SK-MEL-5 (cell line): Measurements from ENCODE around the gene PEDS1. TPM values are rescaled to one million over a fixed set of nuclear protein-coding genes. Genes with fewer than 3 reads are reported as not detected.

ENCODE experiments used
- DNase-seq: peaks from one replicate; pipeline ENCODE4 v3.0.0-alpha.2; 2016; ENCODE audit warnings: low read depth, low spot score
- in situ Hi-C: cut with HindIII; loops from 2 replicates; pipeline ENCODE4 v1.10.0; 2016; ENCODE audit warnings: low sequenced_read_pairs, high pct_unique_total_duplicates, low pct_unique_long_range_greater_than_20kb
- total RNA-seq: library from RNA; depleted of rRNA; stranded (reverse); fragments of >200 nt; shearing (Covaris generic); gene quantifications from 2 replicates; pipeline ENCODE4 v1.2.3, GENCODE V29; 2014

Gene PEDS1
- total RNA-seq, 1 experiment from 2014 or later = 41.1 TPM

DNA sequence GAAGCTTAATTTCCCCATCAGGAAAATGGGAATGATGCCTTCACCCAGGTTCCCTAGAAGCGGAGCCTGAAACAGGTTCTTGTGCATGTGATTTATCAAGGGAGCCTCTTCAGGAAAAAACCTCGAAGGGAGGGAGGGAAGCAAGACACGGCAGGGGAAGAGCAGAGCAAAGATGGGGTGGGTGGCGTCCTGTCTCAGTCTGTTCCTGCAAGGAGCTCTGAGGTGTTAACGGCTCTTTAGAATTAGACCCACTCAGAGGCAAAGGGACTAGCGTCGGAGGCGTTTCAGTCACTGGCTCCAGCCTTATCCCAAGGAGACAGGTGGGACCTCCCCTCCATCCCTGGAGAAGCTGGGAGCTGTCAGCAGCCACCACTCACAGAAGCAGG, 25.0 kb downstream of the PEDS1 start:
- in situ Hi-C loops = no loop called here
- no peak for DNase-seq

DNA sequence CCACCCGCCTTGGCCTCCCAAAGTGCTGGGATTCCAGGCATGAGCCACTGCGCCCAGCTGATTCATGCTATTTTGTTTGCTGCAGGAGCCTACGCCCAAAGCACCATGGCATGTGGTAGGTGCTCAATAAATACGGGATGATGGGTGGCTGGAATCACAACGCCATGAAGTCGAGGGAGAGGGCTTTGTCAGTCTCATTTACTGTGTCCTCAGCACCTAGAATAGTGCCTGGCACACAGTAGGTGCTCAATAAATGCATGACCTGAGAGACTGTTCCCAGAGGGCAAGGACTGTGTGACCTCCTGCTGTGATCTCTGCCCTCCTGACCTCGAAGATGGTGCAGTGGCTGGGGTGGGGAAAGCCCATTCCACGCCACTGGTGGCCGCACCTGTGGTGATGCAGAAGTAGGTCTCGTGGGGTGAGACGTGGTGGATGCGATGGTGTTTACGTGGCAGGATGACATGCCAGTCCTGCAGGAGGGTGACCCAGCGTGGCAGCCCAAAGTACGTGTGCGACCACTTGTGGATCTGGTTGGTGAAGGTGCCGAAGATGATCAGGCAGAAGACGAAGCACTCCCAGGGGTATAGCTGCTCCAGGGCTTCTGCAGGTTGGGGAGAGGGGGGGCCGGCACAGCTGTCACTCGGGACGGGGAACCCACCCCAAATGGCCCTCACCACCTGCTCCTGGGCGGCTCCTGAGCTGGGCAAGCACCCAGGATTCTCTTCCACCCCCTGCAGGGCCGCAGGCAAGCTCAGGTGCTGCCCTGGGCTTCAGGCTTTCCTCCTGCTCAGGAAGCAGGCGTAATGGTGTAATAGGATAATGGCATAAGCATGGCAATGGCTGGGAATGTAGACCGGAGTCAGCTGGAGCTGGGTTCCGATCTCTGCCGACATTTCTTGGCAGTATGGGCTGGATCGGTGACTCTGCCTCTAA, 25.7 kb downstream of the PEDS1 start:
- in situ Hi-C loops = no loop called here
- DNase-seq = no peak

DNA sequence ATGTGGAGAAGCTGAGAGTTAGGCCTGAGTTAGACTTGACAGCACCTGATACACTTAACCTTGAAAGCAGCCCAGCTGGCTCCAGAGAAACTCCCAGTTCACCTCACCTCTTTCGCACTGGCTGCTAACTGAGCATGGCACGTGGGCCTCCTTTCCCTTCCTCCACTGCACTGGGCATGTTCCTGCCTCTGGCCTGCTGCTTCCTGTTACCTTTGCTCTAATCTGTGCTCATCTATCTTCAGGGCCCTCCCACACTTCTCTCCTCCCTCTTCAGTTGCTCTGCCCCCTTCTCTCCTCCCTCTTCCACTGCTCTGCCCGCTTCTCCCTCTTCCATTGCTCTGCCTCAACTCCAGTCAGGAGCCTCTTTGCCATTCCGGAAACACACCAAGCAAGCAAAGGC, 26.9 kb downstream of the PEDS1 start:
- DNase-seq = no peak
- in situ Hi-C loops = no loop called here

DNA sequence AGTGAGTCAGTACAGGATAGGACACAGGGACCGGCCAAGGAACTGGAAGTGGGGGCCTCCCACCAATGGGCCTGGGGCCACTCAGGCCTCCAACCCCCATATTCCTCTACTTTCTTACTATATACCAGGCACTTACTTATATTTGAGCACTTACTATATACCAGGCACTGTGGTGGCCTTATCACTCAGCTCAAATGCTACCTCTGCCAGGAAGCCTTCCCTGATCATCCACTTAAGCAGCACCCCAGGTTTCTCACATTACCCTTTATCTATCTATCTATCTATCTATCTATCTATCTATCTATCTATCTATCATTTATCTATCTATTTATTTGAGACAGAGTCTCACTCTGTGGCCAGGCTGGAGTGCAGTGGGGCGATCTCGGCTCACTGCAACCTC, 28.2 kb downstream of the PEDS1 start:
- no peak for DNase-seq
- in situ Hi-C loops = no loop called here

DNA sequence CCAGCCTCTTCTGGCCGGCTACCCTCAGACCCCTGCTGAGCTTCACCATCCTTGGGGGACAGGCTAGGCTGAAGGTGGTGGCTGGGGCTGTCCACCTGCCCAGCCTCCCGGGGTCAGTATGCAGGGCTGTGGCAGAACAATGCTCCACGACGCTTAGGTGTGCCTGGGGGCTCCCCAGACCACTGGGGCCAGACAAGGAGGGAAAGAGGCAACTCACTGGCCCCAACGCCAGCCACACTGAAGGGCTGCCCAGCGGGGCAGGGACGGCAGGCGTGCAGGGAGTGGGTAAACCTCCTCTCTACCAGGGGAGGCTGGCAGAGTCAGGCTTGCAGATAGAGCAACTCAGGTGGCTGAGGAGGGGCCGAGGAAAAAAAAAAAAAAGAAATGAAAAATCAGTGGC, 29.0 kb downstream of the PEDS1 start:
- in situ Hi-C loops = no loop called here
- no peak for DNase-seq

DNA sequence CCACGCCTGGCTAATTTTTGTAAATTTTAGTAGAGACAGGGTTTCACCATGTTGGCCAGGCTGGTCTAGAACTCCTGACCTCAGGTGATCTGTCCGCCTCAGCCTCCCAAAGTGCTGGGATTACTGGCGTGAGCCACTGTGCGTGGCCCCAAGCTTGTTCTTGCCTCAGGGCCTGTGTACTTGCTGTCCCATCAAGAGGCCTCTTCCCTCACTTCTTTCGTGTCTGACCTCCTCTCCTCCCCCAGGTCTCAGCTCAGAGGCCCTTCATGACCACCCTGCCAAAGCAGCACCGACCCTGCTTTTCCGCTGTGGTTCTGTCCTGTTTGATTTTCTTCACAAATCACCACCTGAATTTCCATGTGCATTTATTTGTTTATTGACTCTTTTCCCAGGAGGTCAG, 30.1 kb downstream of the PEDS1 start:
- in situ Hi-C loops = no loop called here

DNA sequence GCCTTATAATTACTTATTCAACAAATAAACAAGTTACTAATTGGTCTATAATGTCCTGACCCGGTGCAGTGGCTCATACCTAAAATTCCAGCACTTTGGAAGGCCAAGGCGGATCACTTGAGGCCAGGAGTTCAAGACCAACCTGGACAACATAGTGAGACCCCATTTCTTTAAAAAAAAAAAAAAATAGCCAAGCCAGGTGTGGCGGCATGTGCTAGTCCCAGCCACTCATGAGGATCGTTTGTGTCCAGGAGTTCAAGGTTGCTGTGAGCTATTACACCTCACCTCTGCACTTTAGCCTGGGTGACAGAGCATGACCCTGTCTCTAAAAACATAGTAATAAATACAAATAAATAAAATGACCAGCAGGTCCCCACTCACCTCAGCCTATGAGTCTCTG, 30.8 kb downstream of the PEDS1 start:
- no peak for DNase-seq
- in situ Hi-C loops = no loop called here

More for the DNA sequence above, 30.1 kb downstream of the PEDS1 start:
- DNase-seq = no peak

DNA sequence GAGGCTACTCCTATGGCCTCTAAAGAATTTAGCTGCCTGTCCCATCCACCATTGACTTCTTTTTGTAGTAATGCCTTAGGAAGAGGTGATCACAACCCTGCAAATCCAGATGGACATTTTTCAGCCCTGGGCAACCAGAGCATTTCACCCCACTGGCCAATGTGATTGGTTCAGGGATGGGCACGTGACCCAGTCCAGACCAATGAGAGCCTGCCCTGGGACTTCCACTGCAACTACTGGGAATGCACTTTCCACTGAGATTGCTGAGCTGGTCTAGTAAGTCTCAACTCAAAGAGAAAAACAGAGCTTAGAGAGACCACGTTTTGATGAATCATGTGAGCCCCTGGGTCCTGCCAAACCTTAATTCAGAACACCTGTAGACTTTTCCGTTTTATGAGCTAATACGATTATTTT, 31.7 kb downstream of the PEDS1 start:
- in situ Hi-C loops = no loop called here
- DNase-seq = peak; percentile 74

DNA sequence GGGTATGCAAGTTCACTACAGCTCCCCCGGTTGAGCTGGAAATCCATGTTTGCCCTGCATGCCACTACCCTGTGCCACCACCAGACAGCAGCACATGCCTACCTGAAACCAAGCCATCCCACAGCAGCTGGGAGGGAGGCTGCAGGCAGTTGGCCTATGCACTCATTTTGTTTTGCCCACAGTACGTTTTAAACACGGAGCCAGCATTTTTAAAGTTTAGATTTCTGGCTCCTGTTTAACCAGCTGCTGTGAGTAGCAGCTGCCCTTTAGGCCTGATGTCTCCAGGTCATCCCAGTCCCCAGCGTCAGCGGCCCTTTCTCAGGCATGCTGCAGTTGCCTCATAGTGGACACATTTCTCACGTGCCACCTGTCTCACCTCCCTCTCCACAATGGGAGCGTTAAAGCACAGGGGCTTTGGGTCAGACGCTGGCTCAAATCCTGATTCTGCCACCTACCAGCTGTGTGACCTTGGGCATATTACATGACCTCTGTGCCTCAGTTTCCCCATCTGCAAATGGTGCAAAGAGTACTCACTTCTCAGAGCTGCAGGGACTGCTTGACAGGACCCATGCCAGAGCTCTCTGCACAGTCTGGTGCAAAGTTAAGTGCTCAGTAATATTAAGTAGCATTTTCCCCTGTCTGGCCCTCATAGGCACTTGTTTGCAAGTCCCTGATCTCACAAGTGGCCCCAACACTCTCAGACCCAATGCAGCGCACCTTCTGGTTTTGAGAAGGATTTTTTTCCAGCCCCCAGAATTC, 32.4 kb downstream of the PEDS1 start:
- in situ Hi-C loops = no loop called here

DNA sequence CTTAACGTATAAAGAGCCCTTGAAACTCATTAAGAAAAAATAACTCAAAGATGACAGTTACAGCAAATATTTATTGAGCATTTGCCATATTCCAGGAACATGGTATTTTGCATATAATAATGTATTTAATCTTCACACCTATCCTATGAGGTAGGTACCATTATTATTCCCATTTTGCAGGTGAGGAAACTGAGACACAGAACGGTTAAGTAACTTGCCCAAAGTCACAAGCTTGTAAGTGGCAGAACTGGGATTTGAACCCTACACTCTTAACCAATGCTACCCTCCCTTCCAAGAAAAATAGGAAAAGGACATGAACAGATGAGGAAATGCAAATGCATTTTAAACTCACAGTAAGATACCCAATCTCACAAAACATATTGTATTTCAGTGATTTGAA, 35.3 kb downstream of the PEDS1 start:
- no peak for DNase-seq
- in situ Hi-C loops = no loop called here

More for the DNA sequence above, 32.4 kb downstream of the PEDS1 start:
- peak; percentile 85 for DNase-seq

DNA sequence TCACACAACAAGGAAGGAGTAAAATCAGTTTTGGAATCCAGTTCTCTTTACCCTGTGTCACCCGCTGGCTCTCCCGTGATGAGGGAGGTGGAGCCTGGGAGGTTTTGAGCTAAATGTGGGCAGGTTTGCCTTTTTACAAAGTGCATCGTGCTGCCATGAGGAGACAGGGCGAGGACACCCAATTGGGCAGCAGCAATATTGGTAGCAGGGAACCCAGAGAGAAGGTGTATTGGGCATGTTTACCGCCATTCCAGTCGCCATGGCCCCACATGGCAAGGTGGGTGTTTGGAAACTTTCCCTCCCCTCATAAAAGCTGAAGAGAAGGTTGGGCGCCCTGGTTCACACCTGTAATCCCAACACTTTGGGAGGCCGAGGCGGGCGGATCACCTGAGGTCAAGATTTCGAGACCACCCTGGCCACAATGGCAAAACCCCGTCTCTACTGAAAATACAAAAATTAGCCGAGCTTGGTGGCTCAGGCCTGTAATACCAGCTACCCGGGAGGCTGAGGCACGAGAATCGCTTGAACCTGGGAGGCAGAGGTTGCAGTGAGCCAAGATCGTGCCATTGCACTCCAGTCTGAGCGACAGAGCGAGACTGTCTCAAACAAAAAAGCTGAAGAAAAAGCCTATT, 37.0 kb downstream of the PEDS1 start:
- in situ Hi-C loops = no loop called here
- no peak for DNase-seq

DNA sequence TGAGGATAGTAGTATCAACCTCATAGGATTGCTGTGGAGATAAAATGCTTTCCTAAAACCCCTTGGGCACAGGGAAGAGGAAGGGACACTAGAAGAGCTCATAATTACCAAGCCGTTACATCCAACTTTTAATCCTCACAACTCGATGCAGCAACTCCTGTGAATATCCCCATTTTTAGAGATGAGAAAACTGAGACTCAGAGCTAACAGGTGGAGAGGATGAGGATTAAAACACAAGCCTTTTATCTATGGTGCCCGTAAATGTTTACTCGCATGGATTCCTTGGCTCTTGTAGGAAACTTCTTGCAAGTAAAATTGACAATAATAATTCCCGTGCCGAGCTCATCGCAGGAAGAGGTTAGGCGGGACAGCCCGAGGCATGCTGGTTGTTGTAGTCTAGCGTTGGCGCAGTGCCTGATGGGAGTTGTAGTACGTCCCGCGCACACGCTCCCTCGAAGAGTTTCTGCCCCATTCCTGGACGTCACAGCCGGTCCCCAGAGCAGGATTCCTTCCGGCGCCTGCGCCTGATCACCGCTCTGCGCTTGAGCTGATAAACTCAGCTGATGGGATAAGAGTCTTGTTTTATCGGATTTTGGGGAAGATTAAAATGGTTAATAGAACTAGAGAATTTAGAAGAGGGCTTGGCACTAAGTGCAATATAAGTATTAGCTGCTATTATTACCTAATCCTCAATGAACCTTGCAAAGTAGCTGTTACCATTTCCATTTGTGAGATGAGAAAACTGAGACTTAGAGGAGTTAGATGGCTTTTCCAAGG, 37.7 kb downstream of the PEDS1 start:
- in situ Hi-C loops = no loop called here
- DNase-seq = peak; percentile 98

DNA sequence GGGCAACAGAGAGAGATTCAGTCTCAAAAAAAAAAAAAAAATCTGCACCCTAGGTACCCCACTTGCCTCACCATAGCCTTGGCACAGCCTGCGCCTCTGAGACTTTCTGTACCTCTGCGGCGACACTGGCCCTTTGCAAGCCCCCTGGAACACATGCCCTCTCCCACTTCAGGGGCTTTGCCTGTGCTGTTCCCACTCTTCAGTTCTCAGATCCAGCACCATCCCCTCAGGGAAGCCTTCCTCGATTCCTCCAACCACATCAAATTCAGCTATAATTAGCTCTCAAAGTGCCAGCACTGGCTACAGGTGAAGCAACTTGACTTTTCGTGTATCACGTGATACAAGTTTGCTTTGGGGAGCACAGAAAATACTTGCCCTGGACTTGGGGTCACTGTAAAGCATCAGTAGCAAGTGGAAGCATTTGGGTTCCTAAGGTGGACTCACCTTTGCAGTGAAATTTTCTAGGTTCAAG, 38.4 kb downstream of the PEDS1 start:
- no peak for DNase-seq
- in situ Hi-C loops = no loop called here

DNA sequence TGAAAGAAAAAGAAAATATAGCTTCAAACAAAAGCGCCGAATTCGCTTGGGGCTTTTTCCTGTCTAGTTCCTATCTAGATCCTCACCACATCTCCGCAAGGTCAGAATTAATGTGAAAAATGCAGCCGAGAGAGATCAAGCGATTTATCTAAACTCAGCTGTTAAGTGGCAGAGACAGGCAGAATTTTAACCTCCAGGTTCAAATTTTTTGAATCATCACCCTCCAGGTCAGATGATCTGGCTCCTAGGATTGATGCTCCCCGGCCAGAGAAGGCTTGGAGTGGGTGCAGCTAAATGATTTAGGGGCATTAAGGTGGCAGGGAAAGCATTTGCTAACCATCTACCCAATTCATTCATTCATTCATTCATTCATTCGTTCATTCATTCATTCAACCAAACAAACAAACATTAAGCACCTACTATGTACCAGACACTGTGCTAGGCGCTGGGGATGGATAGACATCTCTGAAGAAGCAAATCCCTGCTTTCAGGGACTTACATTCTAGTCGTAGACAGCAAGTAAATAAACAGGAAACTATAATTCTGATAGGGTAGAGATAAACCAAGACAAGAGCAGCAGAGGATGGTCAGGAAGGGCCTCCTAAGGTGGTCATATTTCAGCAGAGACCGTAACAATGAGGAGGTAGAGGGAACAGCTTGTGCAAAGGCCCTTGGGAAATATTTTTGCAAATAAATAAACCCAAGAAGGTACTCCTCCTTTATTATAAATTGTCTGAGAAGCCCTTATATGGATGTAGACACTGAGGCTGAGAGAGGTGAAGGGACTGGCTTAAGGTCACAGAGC, 39.9 kb downstream of the PEDS1 start:
- in situ Hi-C loops = no loop called here
- no peak for DNase-seq

DNA sequence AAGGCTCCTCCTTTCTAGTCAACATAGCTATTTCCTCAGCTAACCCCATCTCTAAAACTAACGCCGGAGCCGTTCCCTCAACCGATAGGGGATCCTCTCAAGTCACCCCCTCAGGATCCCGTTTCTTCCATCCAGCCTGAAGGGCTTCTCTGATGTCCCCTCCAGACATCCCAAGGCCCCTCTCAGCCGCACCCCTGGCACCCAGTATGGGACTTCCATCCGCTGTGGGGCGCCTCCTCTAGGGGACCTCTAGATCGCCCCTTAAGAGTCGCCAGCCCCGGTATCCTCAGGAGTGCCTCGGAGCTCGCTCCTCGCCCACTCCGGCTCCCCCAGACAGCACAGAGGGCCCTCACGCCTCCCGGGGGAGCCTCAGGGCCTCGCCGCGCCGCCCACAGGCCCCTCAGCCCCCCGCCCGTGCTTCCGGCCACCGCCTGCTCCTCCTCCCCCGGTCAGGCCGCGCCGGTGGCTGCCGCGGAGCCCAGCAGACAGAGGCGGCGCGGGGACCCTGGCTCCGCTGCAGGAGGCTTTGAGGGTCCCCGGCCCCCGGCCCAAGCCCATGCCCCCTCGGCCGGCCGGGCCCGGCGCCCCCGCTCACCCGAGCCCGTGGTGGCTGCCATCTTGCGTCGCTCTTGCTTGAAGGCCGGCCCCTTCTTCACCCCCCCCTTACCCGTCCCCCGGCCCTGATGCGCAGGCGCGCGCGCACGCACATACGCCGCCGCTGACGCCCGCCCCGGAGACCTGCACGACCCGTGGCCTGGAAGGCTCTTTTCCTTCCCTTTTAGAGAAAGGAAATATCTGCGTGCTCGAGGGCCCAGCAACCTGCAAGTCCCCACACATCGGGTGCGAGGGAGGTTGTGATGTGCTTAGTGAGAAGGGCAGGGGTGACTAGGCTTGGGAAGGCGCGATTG, 40.8 kb downstream of the PEDS1 start, which contains the start of gene UBE2V1:
Gene UBE2V1 (minus strand): TSS at position 639 of the 908 bp plus-strand sequence. CDS start 22 bp downstream, at position 617.
- in situ Hi-C loops = no loop called here
- DNase-seq = peak; percentile 90
